DMS 273 treated with DMSO at 0.1 percent for 48 hours (cell line): ENCODE results near the gene L3HYPDH.
"Not testable (repeated sequence)": the region's sequence is repeated elsewhere in the genome, so short reads cannot be mapped to it uniquely, and the experiment has no call there.

Experiments
- DNase-seq: peaks from one replicate; lab custom pipeline; 2025; lab: John Stamatoyannopoulos, UW

The L3HYPDH gene

GRCh38 chr14:59478540-59478939, 5.7 kb downstream of the L3HYPDH start:
- no peak for DNase-seq

GRCh38 chr14:59475709-59476108, 8.5 kb downstream of the L3HYPDH start:
- DNase-seq: no peak

- no peak for DNase-seq
Measured at GRCh38 chr14:59474172-59474571, 10.0 kb downstream of the L3HYPDH start.

GRCh38 chr14:59465316-59466135, 18.7 kb downstream of the L3HYPDH start, which contains the start of gene GPR135:
GPR135 (minus strand) TSS chr14:59465380; CDS start chr14:59465226, 154 bp downstream.
- no peak for DNase-seq

- DNase-seq: no peak
Measured at GRCh38 chr14:59464486-59465315, 19.5 kb downstream of the L3HYPDH start.

- DNase-seq: no peak
Measured at GRCh38 chr14:59463787-59464485, 20.3 kb downstream of the L3HYPDH start.

GRCh38 chr14:59461891-59462290, 22.3 kb downstream of the L3HYPDH start:
- no peak for DNase-seq

GRCh38 chr14:59460378-59460777, 23.8 kb downstream of the L3HYPDH start:
- no peak for DNase-seq

- no peak for DNase-seq
Measured at GRCh38 chr14:59458486-59458885, 25.7 kb downstream of the L3HYPDH start.

- DNase-seq: no peak
Measured at GRCh38 chr14:59455411-59455810, 28.8 kb downstream of the L3HYPDH start.

GRCh38 chr14:59454139-59454538, 30.1 kb downstream of the L3HYPDH start:
- DNase-seq: no peak

GRCh38 chr14:59451849-59452248, 32.4 kb downstream of the L3HYPDH start:
- no peak for DNase-seq

- DNase-seq: no peak
Measured at GRCh38 chr14:59450716-59451115, 33.5 kb downstream of the L3HYPDH start.

- DNase-seq: not testable (repeated sequence)
Measured at GRCh38 chr14:59448673-59449072, 35.5 kb downstream of the L3HYPDH start.

- DNase-seq: no peak
Measured at GRCh38 chr14:59439256-59439965, 44.8 kb downstream of the L3HYPDH start.

- DNase-seq: no peak
Measured at GRCh38 chr14:59438195-59438647, 46.0 kb downstream of the L3HYPDH start.

- DNase-seq: no peak
Measured at GRCh38 chr14:59435987-59436386, 48.2 kb downstream of the L3HYPDH start.

GRCh38 chr14:59435101-59435500, 49.1 kb downstream of the L3HYPDH start:
- no peak for DNase-seq

GRCh38 chr14:59429790-59430189, 54.4 kb downstream of the L3HYPDH start:
- no peak for DNase-seq

- no peak for DNase-seq
Measured at GRCh38 chr14:59428581-59429012, 55.6 kb downstream of the L3HYPDH start.
